Mesenchymal stem cell (in vitro differentiated cells and primary cell): ENCODE measurements around the gene CBX6.

Experiments
- DNase-seq: peaks from one replicate; pipeline ENCODE4 v3.0.0-alpha.2; 2013
- H2AFZ ChIP-seq: one replicate; pipeline ENCODE4 v1.6.1; 2013; ENCODE audit warnings: low read depth, mild to moderate bottlenecking, control low read depth, inconsistent platforms, low read length, moderate library complexity
- H2AK5ac ChIP-seq: 2 replicates; pipeline ENCODE4 v1.6.1; 2013; ENCODE audit warnings: low read length, moderate library complexity, mild to moderate bottlenecking, inconsistent platforms; ENCODE audit not compliant: severe bottlenecking
- H2BK120ac ChIP-seq: one replicate; pipeline ENCODE4 v1.6.1; 2013; ENCODE audit warnings: low read depth, mild to moderate bottlenecking, inconsistent platforms, low read length, moderate library complexity
- H2BK12ac ChIP-seq, 2 experiments: one replicate each; pipeline ENCODE4 v1.6.1; 2013; ENCODE audit warnings: inconsistent platforms in 2 of 2, low read length in 2 of 2, mild to moderate bottlenecking in 2 of 2, moderate library complexity in 2 of 2, control low read depth in 1 of 2
- H2BK15ac ChIP-seq: one replicate; pipeline ENCODE4 v1.6.1; 2013; ENCODE audit warnings: mild to moderate bottlenecking, low read depth, inconsistent platforms; ENCODE audit not compliant: poor library complexity, severe bottlenecking
- H2BK5ac ChIP-seq: 2 replicates; pipeline ENCODE4 v1.6.1; 2013; ENCODE audit warnings: low read depth, mild to moderate bottlenecking, low read length, control low read depth, inconsistent platforms; ENCODE audit not compliant: poor library complexity, severe bottlenecking
- H3K14ac ChIP-seq, 2 experiments: one replicate each; pipeline ENCODE4 v1.6.1; 2013; ENCODE audit warnings: inconsistent platforms in 2 of 2, low read length in 2 of 2, control low read depth in 1 of 2, mild to moderate bottlenecking in 1 of 2, moderate library complexity in 1 of 2
- H3K18ac ChIP-seq, 2 experiments: one replicate each; pipeline ENCODE4 v1.6.1; 2013; ENCODE audit warnings: inconsistent platforms in 2 of 2, low read length in 2 of 2, control low read depth in 1 of 2, low read depth in 1 of 2, mild to moderate bottlenecking in 1 of 2
- H3K23ac ChIP-seq, 2 experiments: one replicate each; pipeline ENCODE4 v1.6.1; 2013; ENCODE audit warnings: inconsistent platforms in 2 of 2, low read length in 2 of 2, mild to moderate bottlenecking in 2 of 2, moderate library complexity in 2 of 2, control low read depth in 1 of 2
- H3K27ac ChIP-seq: 2 replicates; pipeline ENCODE4 v1.5.1; 2013; ENCODE audit warnings: mild to moderate bottlenecking, moderate library complexity, low read length, control low read depth, inconsistent platforms; ENCODE audit not compliant: poor library complexity, severe bottlenecking
- H3K27me3 ChIP-seq, 2 experiments: 2 replicates each; pipeline versions ENCODE4 v1.6.1 to v1.7.0; 2013; ENCODE audit warnings: low read length in 2 of 2, mild to moderate bottlenecking in 2 of 2, moderate library complexity in 2 of 2, control low read depth in 1 of 2, inconsistent platforms in 1 of 2; ENCODE audit not compliant: control insufficient read depth in 1 of 2, insufficient read depth in 1 of 2
- H3K36me3 ChIP-seq, 2 experiments: 2 replicates each; pipeline versions ENCODE4 v1.6.1 to v1.7.0; 2013; ENCODE audit warnings: low read length in 2 of 2, control low read depth in 1 of 2, inconsistent platforms in 1 of 2, low read depth in 1 of 2, mild to moderate bottlenecking in 1 of 2; ENCODE audit not compliant: insufficient read depth in 2 of 2, control insufficient read depth in 1 of 2
- H3K4ac ChIP-seq, 2 experiments: one replicate each; pipeline ENCODE4 v1.6.1; 2013; ENCODE audit warnings: inconsistent platforms in 2 of 2, low read length in 2 of 2, mild to moderate bottlenecking in 2 of 2, moderate library complexity in 2 of 2, control low read depth in 1 of 2, low read depth in 1 of 2
- H3K4me1 ChIP-seq: 2 replicates; pipeline ENCODE4 v1.6.1; 2013; ENCODE audit warnings: low read depth, low read length, control low read depth; ENCODE audit not compliant: control insufficient read depth, insufficient read depth
- H3K4me2 ChIP-seq: 2 replicates; pipeline ENCODE4 v1.6.1; 2013; ENCODE audit warnings: low read length, mild to moderate bottlenecking, inconsistent platforms; ENCODE audit not compliant: poor library complexity, severe bottlenecking
- H3K4me3 ChIP-seq, 2 experiments: 2 replicates each; pipeline versions ENCODE4 v1.5.1 to v1.7.0; 2013; ENCODE audit warnings: low read length in 2 of 2, mild to moderate bottlenecking in 2 of 2, control low read depth in 1 of 2, low read depth in 1 of 2; ENCODE audit not compliant: insufficient read depth in 1 of 2
- H3K79me1 ChIP-seq: replicated peaks from 2 replicates; pipeline ENCODE4 v1.6.1; 2013; ENCODE audit warnings: mild to moderate bottlenecking, control low read depth, low read length, inconsistent platforms; ENCODE audit not compliant: poor library complexity, severe bottlenecking
- H3K9ac ChIP-seq: 2 replicates; pipeline ENCODE4 v1.7.0; 2013; ENCODE audit warnings: mild to moderate bottlenecking, low read length, moderate library complexity
- H3K9me3 ChIP-seq: 2 replicates; pipeline ENCODE4 v1.7.0; 2013; ENCODE audit warnings: mild to moderate bottlenecking, low read length; ENCODE audit not compliant: control insufficient read depth
- H4K8ac ChIP-seq: one replicate; pipeline ENCODE4 v1.6.1; 2013; ENCODE audit warnings: inconsistent platforms, mild to moderate bottlenecking, low read length, moderate library complexity
- H4K91ac ChIP-seq: one replicate; pipeline ENCODE4 v1.6.1; 2013; ENCODE audit warnings: mild to moderate bottlenecking, low read length, inconsistent platforms
- WGBS: methylation state at CpG from one replicate; pipeline ENCODE4 v1.1.7; 2013; ENCODE audit warnings: mixed read lengths; 5-methylcytosine and 5-hydroxymethylcytosine counted together

The CBX6 gene

DNA sequence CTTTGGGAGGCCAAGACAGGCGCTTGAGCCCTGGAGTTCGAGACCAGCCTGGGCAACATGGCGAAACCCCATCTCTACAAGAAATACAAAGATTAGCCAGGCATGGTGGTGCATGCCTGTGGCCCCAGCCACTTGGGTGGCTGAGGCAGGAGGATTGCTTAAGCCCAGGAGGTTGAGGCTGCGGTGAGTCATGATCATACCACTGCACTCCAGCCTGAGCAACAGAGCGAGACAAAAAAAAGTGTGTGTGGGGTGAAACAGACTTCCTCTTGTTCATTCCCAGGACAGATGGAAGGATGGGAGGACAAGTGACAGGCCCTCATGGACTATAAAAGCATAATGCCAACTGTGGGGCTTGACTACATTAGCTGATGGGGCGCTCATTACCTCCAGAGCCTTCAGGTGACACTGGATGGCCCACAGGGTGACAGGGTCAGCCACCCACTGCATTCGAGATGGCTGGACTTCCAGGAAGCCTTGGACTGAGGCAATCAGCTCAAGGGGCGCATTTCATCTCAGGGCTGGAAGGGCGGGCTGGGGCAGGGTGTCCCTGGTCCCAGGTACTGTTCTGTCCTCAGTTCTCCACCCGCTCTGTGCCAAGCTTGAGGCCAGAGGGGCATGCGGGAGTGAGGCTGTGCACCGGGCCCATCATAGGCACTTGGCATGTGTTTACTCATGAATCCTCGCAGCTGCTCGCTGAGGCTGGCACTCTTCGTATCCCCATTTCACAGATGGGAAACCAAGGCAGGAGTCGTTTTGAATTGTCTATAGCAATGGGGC lies 40.7 kb downstream of the CBX6 start:
- no peak overlapping the region for H2BK5ac ChIP-seq
- no peak overlapping the region for H3K18ac ChIP-seq
- no peak overlapping the region for H3K23ac ChIP-seq
- H2AFZ ChIP-seq: no peak overlapping the region
- H4K91ac ChIP-seq: no peak overlapping the region
- 89% methylated on average over 16 of the region's 16 CpGs for WGBS
- peak; percentile 77 for DNase-seq
- no peaks in the 10 kb centered on the region for H3K9me3 ChIP-seq
- H3K36me3 ChIP-seq: peaks cover 0 to 10% of the 10 kb centered on the region in 2 experiments
- no peak overlapping the region for H2AK5ac ChIP-seq
- no peak overlapping the region for H3K4me3 ChIP-seq
- no peak overlapping the region for H3K4me2 ChIP-seq
- no peak overlapping the region for H3K4ac ChIP-seq
- no peak overlapping the region for H3K9ac ChIP-seq
- no peaks in the 10 kb centered on the region for H3K79me1 ChIP-seq
- H4K8ac ChIP-seq: no peak overlapping the region
- peaks cover 9 to 19% of the 10 kb centered on the region in 2 experiments for H3K27me3 ChIP-seq
- H2BK12ac ChIP-seq: no peak overlapping the region
- H2BK15ac ChIP-seq: no peak overlapping the region
- H3K4me1 ChIP-seq: peaks cover 24% of the 10 kb centered on the region
- no peak overlapping the region for H2BK120ac ChIP-seq
- H3K14ac ChIP-seq: no peak overlapping the region
- H3K27ac ChIP-seq: no peak overlapping the region

DNA sequence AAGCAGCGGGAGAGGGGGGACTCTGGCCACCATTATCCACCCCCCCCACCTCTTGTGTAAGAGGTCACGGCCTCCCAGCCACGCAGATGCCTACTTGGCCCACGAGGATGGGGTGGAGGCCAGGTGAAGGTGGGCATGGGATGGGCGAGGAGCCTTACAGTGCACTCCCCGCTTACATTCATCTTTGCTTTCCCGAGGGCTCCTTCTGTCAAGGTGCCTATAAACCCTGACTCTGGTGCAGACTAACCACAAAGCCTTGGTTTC lies 41.2 kb downstream of the CBX6 start:
- H3K27me3 ChIP-seq: peaks cover 6 to 14% of the 10 kb centered on the region in 2 experiments

DNA sequence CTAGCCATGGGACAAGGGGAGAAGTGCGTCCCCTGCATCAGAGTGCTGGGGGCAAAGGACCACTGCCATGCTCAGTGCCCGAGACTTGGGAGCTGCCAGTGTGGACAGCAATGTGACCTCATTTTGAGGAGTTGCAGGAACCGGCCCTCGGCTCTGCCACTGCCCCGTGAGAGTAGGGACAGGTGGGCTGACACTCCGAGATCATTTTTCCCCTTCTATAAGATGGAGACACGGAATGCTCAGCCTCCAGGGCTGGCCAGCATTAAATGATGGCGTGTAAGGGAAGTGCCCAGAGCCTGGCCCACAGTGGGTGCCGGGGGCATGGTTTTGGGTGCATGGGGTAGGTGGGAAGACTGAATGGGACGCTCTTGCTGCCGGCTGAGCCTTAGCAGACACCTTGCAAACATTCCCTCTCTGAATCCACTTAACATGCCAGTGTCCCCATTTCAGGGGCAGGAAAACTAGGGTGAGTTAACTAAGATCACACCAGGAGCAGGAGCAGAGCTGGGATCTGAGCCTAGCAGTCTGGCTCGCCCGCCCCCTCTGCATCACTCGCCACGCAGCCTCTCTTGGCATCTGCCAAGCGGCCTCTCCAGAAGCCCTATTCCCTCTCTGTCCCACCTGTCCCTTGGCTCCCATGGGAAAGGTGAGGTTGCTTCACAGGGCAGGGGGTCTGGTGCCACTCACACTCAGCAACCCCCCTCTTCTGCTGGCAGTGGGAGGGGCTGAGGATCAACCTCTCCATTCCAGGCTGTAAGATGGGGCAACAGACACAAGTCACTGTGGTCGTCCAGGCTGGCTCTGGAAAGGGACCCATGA lies 41.8 kb downstream of the CBX6 start:
- H3K36me3 ChIP-seq: peaks cover 0 to 10% of the 10 kb centered on the region in 2 experiments
- no peak overlapping the region for H3K18ac ChIP-seq
- H3K4me1 ChIP-seq: peaks cover 24% of the 10 kb centered on the region
- no peak overlapping the region for H3K4ac ChIP-seq
- 85% methylated on average over 12 of the region's 17 CpGs for WGBS
- no peak overlapping the region for H4K91ac ChIP-seq
- no peak overlapping the region for H3K14ac ChIP-seq
- peaks cover 6 to 8% of the 10 kb centered on the region in 2 experiments for H3K27me3 ChIP-seq
- H2BK15ac ChIP-seq: no peak overlapping the region
- no peak overlapping the region for H2AK5ac ChIP-seq
- DNase-seq: no peak
- H2AFZ ChIP-seq: no peak overlapping the region
- H3K9me3 ChIP-seq: no peaks in the 10 kb centered on the region
- H3K79me1 ChIP-seq: no peaks in the 10 kb centered on the region
- H2BK12ac ChIP-seq: no peak overlapping the region
- H3K4me2 ChIP-seq: no peak overlapping the region
- no peak overlapping the region for H2BK5ac ChIP-seq
- H2BK120ac ChIP-seq: no peak overlapping the region
- no peak overlapping the region for H3K23ac ChIP-seq
- H3K4me3 ChIP-seq: no peak overlapping the region
- H3K27ac ChIP-seq: no peak overlapping the region
- H4K8ac ChIP-seq: no peak overlapping the region
- no peak overlapping the region for H3K9ac ChIP-seq

More for the DNA sequence above, 41.2 kb downstream of the CBX6 start:
- H2BK5ac ChIP-seq: no peak overlapping the region
- no peaks in the 10 kb centered on the region for H3K79me1 ChIP-seq
- peak overlapping the region in 1 of 2 experiments; percentile 10 for H2BK12ac ChIP-seq
- no peak overlapping the region for H3K23ac ChIP-seq
- WGBS: 82% methylated on average over 5 of the region's 7 CpGs
- H2AK5ac ChIP-seq: no peak overlapping the region
- peaks cover 24% of the 10 kb centered on the region for H3K4me1 ChIP-seq
- H3K4me2 ChIP-seq: no peak overlapping the region
- H3K27ac ChIP-seq: no peak overlapping the region
- peaks cover 0 to 10% of the 10 kb centered on the region in 2 experiments for H3K36me3 ChIP-seq
- no peak overlapping the region for H3K4ac ChIP-seq
- H3K18ac ChIP-seq: no peak overlapping the region
- no peak overlapping the region for H3K9ac ChIP-seq
- H4K91ac ChIP-seq: no peak overlapping the region
- H3K14ac ChIP-seq: no peak overlapping the region
- no peak for DNase-seq
- H2BK15ac ChIP-seq: no peak overlapping the region
- no peaks in the 10 kb centered on the region for H3K9me3 ChIP-seq
- H3K4me3 ChIP-seq: no peak overlapping the region
- no peak overlapping the region for H4K8ac ChIP-seq
- no peak overlapping the region for H2BK120ac ChIP-seq
- no peak overlapping the region for H2AFZ ChIP-seq

DNA sequence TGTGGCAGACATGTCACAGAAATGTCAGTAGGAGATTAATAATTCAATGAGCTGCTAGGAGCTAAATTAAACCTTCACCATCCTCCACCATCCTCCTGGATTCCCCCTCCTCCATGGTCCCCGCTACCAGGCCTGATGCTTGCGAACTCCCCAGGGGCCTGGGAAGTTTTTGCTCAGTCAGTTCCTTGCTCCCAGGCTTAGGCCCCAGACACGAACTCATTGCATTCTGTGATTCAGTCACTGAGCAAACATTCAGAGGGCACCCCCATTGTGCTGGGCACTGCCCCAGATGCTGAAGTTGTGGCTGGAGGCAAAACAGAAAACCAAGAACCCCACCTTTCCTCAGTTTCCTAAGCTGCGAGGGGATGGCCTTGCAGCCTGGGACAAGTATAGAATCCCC lies 42.5 kb downstream of the CBX6 start:
- Histone ChIP-seq H2BK5ac (no peak overlapping the region), H4K8ac (no peak overlapping the region), H3K4ac (no peak overlapping the region), H2AFZ (no peak overlapping the region), H3K23ac (no peak overlapping the region), H2BK15ac (no peak overlapping the region), H3K79me1 (no peaks in the 10 kb centered on the region), H3K9ac (no peak overlapping the region), H2BK120ac (no peak overlapping the region), H3K27me3 (peaks cover 5 to 6% of the 10 kb centered on the region in 2 experiments), H3K4me3 (no peak overlapping the region), H3K4me1 (peaks cover 24% of the 10 kb centered on the region), H3K18ac (no peak overlapping the region), H3K14ac (no peak overlapping the region), H3K4me2 (no peak overlapping the region), H3K36me3 (peaks cover 0 to 10% of the 10 kb centered on the region in 2 experiments), H3K27ac (no peak overlapping the region), H2AK5ac (no peak overlapping the region), H3K9me3 (no peaks in the 10 kb centered on the region), H2BK12ac (no peak overlapping the region), H4K91ac (no peak overlapping the region)
- DNase-seq: no peak
- 82% methylated on average over 4 of the region's 4 CpGs for WGBS
